HepG2 (cell line): ENCODE results near the gene PTGIS. TPM values are rescaled to one million over a fixed set of nuclear protein-coding genes. Genes with fewer than 3 reads are reported as not detected.

ENCODE experiments used
- BCL3 ChIP-seq: sonication (generic); formaldehyde crosslinking; IDR thresholded peaks from 2 replicates; pipeline ENCODE4 v1.5.1; 2020; ENCODE audit warnings: mild to moderate bottlenecking, missing genetic modification reagents, moderate library complexity
- CSRNP1 ChIP-seq: sonication (generic); formaldehyde crosslinking; IDR thresholded peaks from 2 replicates; pipeline ENCODE4 v1.8.1; 2023; ENCODE audit warnings: mild to moderate bottlenecking, missing genetic modification reagents
- FOXM1 ChIP-seq: sonication (generic); formaldehyde crosslinking; IDR thresholded peaks from 2 replicates; pipeline ENCODE4 v1.5.0; 2020; ENCODE audit warnings: missing genetic modification reagents
- FOXP1 ChIP-seq, 2 experiments: fragments of 450-650 bp in 1 of 2; IDR thresholded peaks; 2 replicates each; pipeline ENCODE4 v1.6.1; 2017 to 2018; ENCODE audit warnings: antibody characterized with exemption in 1 of 2
- GLI4 ChIP-seq: sonication (generic); formaldehyde crosslinking; IDR thresholded peaks from 2 replicates; pipeline ENCODE4 v1.5.1; 2020; ENCODE audit warnings: missing genetic modification reagents, mild to moderate bottlenecking, moderate library complexity, borderline replicate concordance
- HES4 ChIP-seq: sonication (generic); formaldehyde crosslinking; IDR thresholded peaks from 2 replicates; pipeline ENCODE4 v1.9.0; 2021; ENCODE audit warnings: mild to moderate bottlenecking, missing genetic modification reagents, borderline replicate concordance
- KDM2A ChIP-seq: sonication (generic); formaldehyde crosslinking; IDR thresholded peaks from 2 replicates; pipeline ENCODE4 v1.4.0; 2020; ENCODE audit warnings: low read depth, missing genetic modification reagents, borderline replicate concordance
- NCOA5 ChIP-seq: sonication (generic); formaldehyde crosslinking; IDR thresholded peaks from 2 replicates; pipeline ENCODE4 v1.4.0; 2020; ENCODE audit warnings: missing genetic modification reagents
- PAF1 ChIP-seq: IDR thresholded peaks from 2 replicates; pipeline ENCODE4 v1.6.1; 2016; ENCODE audit warnings: missing genetic modification reagents, missing compliant biosample characterization
- PHF5A ChIP-seq: IDR thresholded peaks from one replicate; pipeline ENCODE4 v1.6.1; 2018; ENCODE audit warnings: low read depth, missing genetic modification reagents; ENCODE audit not compliant: unreplicated experiment
- POLR2AphosphoS5 ChIP-seq: IDR thresholded peaks from 2 replicates; pipeline ENCODE4 v1.6.1; 2012; ENCODE audit warnings: low read depth, low read length
- RAD51 ChIP-seq: fragments of 450-650 bp; IDR thresholded peaks from 2 replicates; pipeline ENCODE4 v1.6.1; 2016; ENCODE audit warnings: borderline replicate concordance
- ZC3H13 ChIP-seq: sonication (generic); formaldehyde crosslinking; IDR thresholded peaks from 2 replicates; pipeline ENCODE4 v1.8.1; 2023; ENCODE audit warnings: mild to moderate bottlenecking, missing genetic modification reagents, moderate library complexity
- ZMAT3 ChIP-seq: sonication (generic); formaldehyde crosslinking; conservative IDR thresholded peaks from 2 replicates; pipeline ENCODE4 v1.7.0; 2021; ENCODE audit warnings: missing genetic modification reagents
- ZNF205 ChIP-seq: IDR thresholded peaks from 2 replicates; pipeline ENCODE4 v1.6.1; 2018; ENCODE audit warnings: missing biosample characterization, missing genetic modification reagents
- ZNF674 ChIP-seq: sonication (generic); formaldehyde crosslinking; IDR thresholded peaks from 2 replicates; pipeline ENCODE4 v1.5.0; 2020; ENCODE audit warnings: low read depth, mild to moderate bottlenecking, missing genetic modification reagents
- ZNF749 ChIP-seq: sonication (generic); formaldehyde crosslinking; IDR thresholded peaks from 2 replicates; pipeline ENCODE4 v1.8.0; 2022; ENCODE audit warnings: mild to moderate bottlenecking, missing genetic modification reagents, moderate library complexity, borderline replicate concordance
- ZSCAN30 ChIP-seq: sonication (generic); formaldehyde crosslinking; IDR thresholded peaks from 2 replicates; pipeline ENCODE4 v1.5.0; 2020; ENCODE audit warnings: mild to moderate bottlenecking, missing genetic modification reagents
- polyA plus RNA-seq, 8 experiments: library from polyadenylated mRNA; depleted of rRNA in 3 of 8; stranded (reverse) in 7 of 8; unstranded in 1 of 8; fragments of >200 nt; fragmentation: Illumina TruSeq in 4 of 8; extraction: Trizol in 4 of 8; gene quantifications; 2 replicates each; pipeline versions ENCODE4 v1.2.1 to v1.2.3, GENCODE V29; 2011 to 2016; ENCODE audit warnings: low read depth in 4 of 8, missing spikeins in 1 of 8, mixed read lengths in 1 of 8; ENCODE audit not compliant: insufficient read depth in 1 of 8
- total RNA-seq, 5 experiments: library from RNA; depleted of rRNA; stranded (reverse); fragments of >200 nt; fragmentation: Illumina TruSeq; extraction: Trizol; gene quantifications; 2 replicates each; pipeline ENCODE4 v1.2.3, GENCODE V29; 2016; ENCODE audit warnings: low read depth in 1 of 5
- TF ChIP-seq, protein P1 (sequence below): sonication (generic); formaldehyde crosslinking; IDR thresholded peaks from 2 replicates; pipeline ENCODE4 v1.4.0; 2020; ENCODE audit warnings: missing genetic modification reagents
- TF ChIP-seq, protein P2 (sequence below): sonication (generic); formaldehyde crosslinking; conservative IDR thresholded peaks from 2 replicates; pipeline ENCODE4 v1.4.0; 2020; ENCODE audit warnings: missing genetic modification reagents

PTGIS gene
- total and polyA plus RNA-seq, 2 of the 13 experiments (the other 11 are each of a cell fraction or from before 2014, with no cell fraction given) = not detected

DNA sequence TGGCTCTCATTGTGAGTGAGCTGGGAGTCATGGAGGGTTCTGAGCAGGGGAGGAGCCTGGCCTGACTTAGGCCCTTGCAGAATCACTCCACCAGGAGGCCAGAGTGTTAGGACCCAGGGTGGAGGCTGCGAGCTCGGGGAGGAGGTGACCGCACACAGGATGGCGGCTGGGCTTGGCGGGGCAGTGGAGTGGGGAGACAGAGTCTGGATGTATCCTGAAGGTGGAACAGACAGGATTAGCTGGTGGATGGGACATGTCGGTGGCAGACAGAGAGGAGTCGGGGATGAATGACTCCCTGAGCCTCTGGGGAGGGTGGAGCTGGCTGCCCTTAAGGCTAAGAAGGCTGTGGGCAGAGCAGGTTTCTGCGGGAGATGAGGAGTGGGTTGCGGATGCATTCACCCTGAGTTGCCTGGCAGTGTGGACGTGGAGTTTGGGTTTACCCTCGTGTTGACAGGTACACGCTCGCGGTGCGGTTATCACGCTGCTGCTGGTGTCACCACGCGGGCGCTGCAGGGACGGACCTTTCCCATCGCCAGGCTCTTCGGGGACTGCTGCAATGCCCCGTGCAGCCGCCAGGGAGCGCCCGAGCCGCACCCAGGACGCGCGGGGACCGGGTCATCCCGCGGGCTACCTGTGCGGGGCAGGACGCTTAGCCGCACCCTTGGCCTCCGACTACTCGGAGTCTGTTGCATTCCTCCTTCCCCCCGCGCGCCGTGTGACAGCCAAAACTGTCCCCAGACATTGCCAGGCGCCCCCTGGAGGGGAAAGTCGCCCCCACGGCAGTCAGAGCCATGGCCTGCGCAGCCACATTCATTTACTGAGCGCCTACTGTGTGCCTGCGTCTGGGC is 43.0 kb upstream of the PTGIS start (continued):
- no peak for TF ChIP-seq NCOA5 (CRISPR knock-in tag)
- TF ChIP-seq RAD51 = no peak
- peak; percentile 97 for TF ChIP-seq KDM2A (CRISPR knock-in tag)
- TF ChIP-seq, protein P1, sequence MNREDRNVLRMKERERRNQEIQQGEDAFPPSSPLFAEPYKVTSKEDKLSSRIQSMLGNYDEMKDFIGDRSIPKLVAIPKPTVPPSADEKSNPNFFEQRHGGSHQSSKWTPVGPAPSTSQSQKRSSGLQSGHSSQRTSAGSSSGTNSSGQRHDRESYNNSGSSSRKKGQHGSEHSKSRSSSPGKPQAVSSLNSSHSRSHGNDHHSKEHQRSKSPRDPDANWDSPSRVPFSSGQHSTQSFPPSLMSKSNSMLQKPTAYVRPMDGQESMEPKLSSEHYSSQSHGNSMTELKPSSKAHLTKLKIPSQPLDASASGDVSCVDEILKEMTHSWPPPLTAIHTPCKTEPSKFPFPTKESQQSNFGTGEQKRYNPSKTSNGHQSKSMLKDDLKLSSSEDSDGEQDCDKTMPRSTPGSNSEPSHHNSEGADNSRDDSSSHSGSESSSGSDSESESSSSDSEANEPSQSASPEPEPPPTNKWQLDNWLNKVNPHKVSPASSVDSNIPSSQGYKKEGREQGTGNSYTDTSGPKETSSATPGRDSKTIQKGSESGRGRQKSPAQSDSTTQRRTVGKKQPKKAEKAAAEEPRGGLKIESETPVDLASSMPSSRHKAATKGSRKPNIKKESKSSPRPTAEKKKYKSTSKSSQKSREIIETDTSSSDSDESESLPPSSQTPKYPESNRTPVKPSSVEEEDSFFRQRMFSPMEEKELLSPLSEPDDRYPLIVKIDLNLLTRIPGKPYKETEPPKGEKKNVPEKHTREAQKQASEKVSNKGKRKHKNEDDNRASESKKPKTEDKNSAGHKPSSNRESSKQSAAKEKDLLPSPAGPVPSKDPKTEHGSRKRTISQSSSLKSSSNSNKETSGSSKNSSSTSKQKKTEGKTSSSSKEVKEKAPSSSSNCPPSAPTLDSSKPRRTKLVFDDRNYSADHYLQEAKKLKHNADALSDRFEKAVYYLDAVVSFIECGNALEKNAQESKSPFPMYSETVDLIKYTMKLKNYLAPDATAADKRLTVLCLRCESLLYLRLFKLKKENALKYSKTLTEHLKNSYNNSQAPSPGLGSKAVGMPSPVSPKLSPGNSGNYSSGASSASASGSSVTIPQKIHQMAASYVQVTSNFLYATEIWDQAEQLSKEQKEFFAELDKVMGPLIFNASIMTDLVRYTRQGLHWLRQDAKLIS = no peak; the same call in 1 of the 2 replicates
- TF ChIP-seq FOXM1 = peak; percentile 87
- TF ChIP-seq HES4 (CRISPR knock-in tag) = no peak
- TF ChIP-seq FOXP1 (IDR thresholded peaks at IDR 0.05) = no peak
- no peak; the same call in none of the 2 replicates for TF ChIP-seq FOXP1 (CRISPR knock-in tag; IDR thresholded peaks at IDR 0.05)
- TF ChIP-seq ZNF674 (CRISPR knock-in tag) = no peak
- no peak for TF ChIP-seq PAF1 (CRISPR knock-in tag)
- TF ChIP-seq BCL3 (CRISPR knock-in tag) = peak; percentile 65
- TF ChIP-seq, protein P2, sequence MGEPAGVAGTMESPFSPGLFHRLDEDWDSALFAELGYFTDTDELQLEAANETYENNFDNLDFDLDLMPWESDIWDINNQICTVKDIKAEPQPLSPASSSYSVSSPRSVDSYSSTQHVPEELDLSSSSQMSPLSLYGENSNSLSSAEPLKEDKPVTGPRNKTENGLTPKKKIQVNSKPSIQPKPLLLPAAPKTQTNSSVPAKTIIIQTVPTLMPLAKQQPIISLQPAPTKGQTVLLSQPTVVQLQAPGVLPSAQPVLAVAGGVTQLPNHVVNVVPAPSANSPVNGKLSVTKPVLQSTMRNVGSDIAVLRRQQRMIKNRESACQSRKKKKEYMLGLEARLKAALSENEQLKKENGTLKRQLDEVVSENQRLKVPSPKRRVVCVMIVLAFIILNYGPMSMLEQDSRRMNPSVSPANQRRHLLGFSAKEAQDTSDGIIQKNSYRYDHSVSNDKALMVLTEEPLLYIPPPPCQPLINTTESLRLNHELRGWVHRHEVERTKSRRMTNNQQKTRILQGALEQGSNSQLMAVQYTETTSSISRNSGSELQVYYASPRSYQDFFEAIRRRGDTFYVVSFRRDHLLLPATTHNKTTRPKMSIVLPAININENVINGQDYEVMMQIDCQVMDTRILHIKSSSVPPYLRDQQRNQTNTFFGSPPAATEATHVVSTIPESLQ = peak; percentile 80; the same call in 1 of the 2 replicates
- TF ChIP-seq GLI4 (CRISPR knock-in tag) = peak; percentile 92
- no peak for TF ChIP-seq ZMAT3 (CRISPR knock-in tag)
- no peak for TF ChIP-seq ZSCAN30 (CRISPR knock-in tag)
- no peak; the same call in 1 of the 2 replicates for TF ChIP-seq CSRNP1 (CRISPR knock-in tag)
- TF ChIP-seq ZNF205 (CRISPR knock-in tag) = peak; percentile 56; the same call in 1 of the 2 replicates
- no peak for TF ChIP-seq POLR2AphosphoS5
- peak; percentile 94 for TF ChIP-seq ZNF749 (CRISPR knock-in tag)
- TF ChIP-seq PHF5A (CRISPR knock-in tag) = peak; percentile 53
- TF ChIP-seq ZC3H13 (CRISPR knock-in tag) = no peak
